Endodermal cell (in vitro differentiated cells): ENCODE measurements around the gene DYDC1. TPM values are rescaled to one million over a fixed set of nuclear protein-coding genes. Genes with fewer than 3 reads are reported as not detected.

Experiments
- DNase-seq: peaks from one replicate; pipeline ENCODE4 v3.0.0-alpha.2; 2017
- H3K27ac ChIP-seq: 2 replicates; pipeline ENCODE4 v1.5.1; 2013; ENCODE audit warnings: mild to moderate bottlenecking, low read depth, low read length, moderate library complexity
- H3K27me3 ChIP-seq: 2 replicates; pipeline ENCODE4 v1.6.1; 2013; ENCODE audit warnings: mild to moderate bottlenecking, low read length, moderate library complexity; ENCODE audit not compliant: insufficient read depth, control insufficient read depth, poor library complexity, severe bottlenecking
- H3K36me3 ChIP-seq: 2 replicates; pipeline ENCODE4 v1.7.0; 2013; ENCODE audit warnings: mild to moderate bottlenecking, low read length, moderate library complexity; ENCODE audit not compliant: control insufficient read depth, insufficient read depth
- H3K4me1 ChIP-seq: one replicate; pipeline ENCODE4 v1.7.0; 2013; ENCODE audit warnings: low read length; ENCODE audit not compliant: control insufficient read depth, insufficient read depth
- H3K4me3 ChIP-seq: 2 replicates; pipeline ENCODE4 v1.5.1; 2013; ENCODE audit warnings: mild to moderate bottlenecking, low read length, moderate library complexity
- H3K9ac ChIP-seq: 2 replicates; pipeline ENCODE4 v1.6.1; 2013; ENCODE audit warnings: mild to moderate bottlenecking, low read length, moderate library complexity; ENCODE audit not compliant: poor library complexity, severe bottlenecking; ENCODE audit errors: extremely low read depth
- H3K9me3 ChIP-seq: 2 replicates; pipeline ENCODE4 v1.6.1; 2013; ENCODE audit warnings: mild to moderate bottlenecking, low read length, moderate library complexity; ENCODE audit not compliant: control insufficient read depth
- H3K27ac Mint-ChIP-seq: 2 replicates; pipeline ENCODE4 v1.8.0; 2020; ENCODE audit warnings: mixed read lengths
- H3K27me3 Mint-ChIP-seq: 2 replicates; pipeline ENCODE4 v1.8.0; 2021; ENCODE audit warnings: mild to moderate bottlenecking, mixed read lengths; ENCODE audit not compliant: insufficient read depth
- H3K36me3 Mint-ChIP-seq: 2 replicates; pipeline ENCODE4 v1.8.0; 2020; ENCODE audit warnings: low read depth, mixed read lengths
- H3K4me1 Mint-ChIP-seq: 2 replicates; pipeline ENCODE4 v1.8.0; 2020; ENCODE audit warnings: mixed read lengths
- H3K4me3 Mint-ChIP-seq: 2 replicates; pipeline ENCODE4 v1.8.0; 2020; ENCODE audit warnings: mild to moderate bottlenecking, moderate library complexity, mixed read lengths
- H3K9me3 Mint-ChIP-seq: 2 replicates; pipeline ENCODE4 v1.8.0; 2020; ENCODE audit warnings: mild to moderate bottlenecking, mixed read lengths
- WGBS, 2 experiments: methylation state at CpG; one replicate each; pipeline versions ENCODE4 v1.1.5 to v1.1.7; 2013; ENCODE audit warnings: missing lambda C conversion rate in 2 of 2, mixed read lengths in 1 of 2; ENCODE audit not compliant: insufficient coverage in 1 of 2, insufficient read length in 1 of 2; 5-methylcytosine and 5-hydroxymethylcytosine counted together
- total RNA-seq, 2 donors: library from RNA; stranded (reverse); fragmentation: NEBNext Ultra II Directional in 1 of 2; extraction: Animal tissue kit (Norgen Biotek cat#: 25700) in 1 of 2; gene quantifications; 2 replicates in 1 of 2; 3 replicates in 1 of 2; pipeline ENCODE4 v1.2.1, GENCODE V29; 2021
- TF ChIP-seq, protein P1 (sequence below): fragments of 200-600 bp; sonication (generic); conservative IDR thresholded peaks from 2 replicates; pipeline ENCODE4 v1.5.0; 2021; ENCODE audit warnings: antibody characterized with exemption, mild to moderate bottlenecking

Gene DYDC1
- total RNA-seq, 2 donors from 2014 or later = 0.55 to 1.3 TPM

DNA sequence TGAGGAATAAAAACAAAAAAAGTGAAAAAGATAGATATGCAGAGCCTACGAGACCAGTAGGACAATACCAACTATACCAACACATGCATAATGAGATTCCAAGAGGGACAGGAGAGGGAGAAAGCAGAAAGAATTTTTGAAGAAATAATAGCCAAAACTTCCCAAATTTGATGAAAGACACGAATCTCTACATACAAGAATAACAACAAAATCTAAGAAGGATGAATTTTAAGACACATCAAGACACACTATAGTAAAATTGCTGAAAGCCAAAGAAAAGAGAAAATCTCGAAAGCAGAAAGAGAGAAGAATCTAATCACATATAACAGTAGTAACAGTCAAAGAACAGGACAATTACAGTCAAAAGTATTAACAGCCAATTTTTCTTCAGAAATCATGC, 59.6 kb downstream of the DYDC1 start:
- Histone ChIP-seq H3K4me1 (no peaks in the 10 kb centered on the region), H3K9ac (no peak overlapping the region), H3K27ac (no peak overlapping the region), H3K27me3 (no peaks in the 10 kb centered on the region), H3K36me3 (no peaks in the 10 kb centered on the region), H3K9me3 (peaks cover 14% of the 10 kb centered on the region), H3K4me3 (no peak overlapping the region)
- TF ChIP-seq, protein P1, sequence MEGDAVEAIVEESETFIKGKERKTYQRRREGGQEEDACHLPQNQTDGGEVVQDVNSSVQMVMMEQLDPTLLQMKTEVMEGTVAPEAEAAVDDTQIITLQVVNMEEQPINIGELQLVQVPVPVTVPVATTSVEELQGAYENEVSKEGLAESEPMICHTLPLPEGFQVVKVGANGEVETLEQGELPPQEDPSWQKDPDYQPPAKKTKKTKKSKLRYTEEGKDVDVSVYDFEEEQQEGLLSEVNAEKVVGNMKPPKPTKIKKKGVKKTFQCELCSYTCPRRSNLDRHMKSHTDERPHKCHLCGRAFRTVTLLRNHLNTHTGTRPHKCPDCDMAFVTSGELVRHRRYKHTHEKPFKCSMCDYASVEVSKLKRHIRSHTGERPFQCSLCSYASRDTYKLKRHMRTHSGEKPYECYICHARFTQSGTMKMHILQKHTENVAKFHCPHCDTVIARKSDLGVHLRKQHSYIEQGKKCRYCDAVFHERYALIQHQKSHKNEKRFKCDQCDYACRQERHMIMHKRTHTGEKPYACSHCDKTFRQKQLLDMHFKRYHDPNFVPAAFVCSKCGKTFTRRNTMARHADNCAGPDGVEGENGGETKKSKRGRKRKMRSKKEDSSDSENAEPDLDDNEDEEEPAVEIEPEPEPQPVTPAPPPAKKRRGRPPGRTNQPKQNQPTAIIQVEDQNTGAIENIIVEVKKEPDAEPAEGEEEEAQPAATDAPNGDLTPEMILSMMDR = no peak
- H3K9me3 Mint-ChIP-seq = peaks cover 4% of the 10 kb centered on the region
- H3K4me3 Mint-ChIP-seq = no peak overlapping the region
- peaks cover 4% of the 10 kb centered on the region for H3K27me3 Mint-ChIP-seq
- no peaks in the 10 kb centered on the region for H3K36me3 Mint-ChIP-seq
- 100% methylated on average over 1 of the region's 3 CpGs; no CpG with 5 or more reads in 1 of the 2 experiments for WGBS, 2 experiments
- no peak overlapping the region for H3K27ac Mint-ChIP-seq
- no peak for DNase-seq
- no peaks in the 10 kb centered on the region for H3K4me1 Mint-ChIP-seq

DNA sequence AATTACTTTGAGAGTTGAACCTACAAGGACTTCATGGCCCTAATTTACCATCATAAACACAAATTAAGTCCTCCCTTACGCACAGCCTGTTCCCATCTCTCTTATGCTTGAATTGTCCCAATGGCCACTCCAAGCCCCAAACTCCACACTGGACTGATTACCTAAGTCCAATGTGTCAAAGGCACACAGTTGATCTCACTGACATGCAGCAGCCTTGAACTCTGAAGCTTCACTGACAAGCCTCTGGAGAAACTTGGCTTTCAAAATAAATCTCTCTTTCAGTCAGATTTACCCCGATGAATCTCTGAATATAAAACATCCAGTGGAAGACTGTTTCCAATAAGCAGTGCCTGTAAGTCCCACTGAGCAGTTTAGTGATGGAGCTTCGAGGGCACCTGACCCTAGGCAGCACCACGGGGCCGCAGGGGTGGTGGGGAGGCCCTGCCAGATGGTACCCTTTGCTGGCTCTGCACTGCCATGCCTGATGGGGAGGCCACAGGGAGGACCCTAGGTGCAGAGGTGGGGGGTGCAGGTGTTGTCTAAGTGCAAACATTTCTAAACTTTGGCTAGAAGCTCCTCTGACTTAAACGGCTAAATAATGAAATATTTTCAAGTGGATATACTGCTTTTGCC, 63.8 kb downstream of the DYDC1 start:
- no peak overlapping the region for H3K27ac Mint-ChIP-seq
- no peaks in the 10 kb centered on the region for H3K36me3 ChIP-seq
- H3K4me1 Mint-ChIP-seq = peaks cover 6% of the 10 kb centered on the region
- H3K9me3 ChIP-seq = peaks cover 6% of the 10 kb centered on the region
- 90 to 95% methylated on average over 3 to 5 of the region's 6 CpGs for WGBS, 2 experiments
- TF ChIP-seq, protein P1 = no peak
- H3K4me3 Mint-ChIP-seq = no peak overlapping the region
- H3K9me3 Mint-ChIP-seq = peaks cover 4% of the 10 kb centered on the region
- H3K27me3 ChIP-seq = no peaks in the 10 kb centered on the region
- no peak overlapping the region for H3K9ac ChIP-seq
- H3K27ac ChIP-seq = no peak overlapping the region
- DNase-seq = no peak
- H3K36me3 Mint-ChIP-seq = no peaks in the 10 kb centered on the region
- H3K4me3 ChIP-seq = no peak overlapping the region
- peaks cover 13% of the 10 kb centered on the region for H3K27me3 Mint-ChIP-seq
- H3K4me1 ChIP-seq = no peaks in the 10 kb centered on the region

DNA sequence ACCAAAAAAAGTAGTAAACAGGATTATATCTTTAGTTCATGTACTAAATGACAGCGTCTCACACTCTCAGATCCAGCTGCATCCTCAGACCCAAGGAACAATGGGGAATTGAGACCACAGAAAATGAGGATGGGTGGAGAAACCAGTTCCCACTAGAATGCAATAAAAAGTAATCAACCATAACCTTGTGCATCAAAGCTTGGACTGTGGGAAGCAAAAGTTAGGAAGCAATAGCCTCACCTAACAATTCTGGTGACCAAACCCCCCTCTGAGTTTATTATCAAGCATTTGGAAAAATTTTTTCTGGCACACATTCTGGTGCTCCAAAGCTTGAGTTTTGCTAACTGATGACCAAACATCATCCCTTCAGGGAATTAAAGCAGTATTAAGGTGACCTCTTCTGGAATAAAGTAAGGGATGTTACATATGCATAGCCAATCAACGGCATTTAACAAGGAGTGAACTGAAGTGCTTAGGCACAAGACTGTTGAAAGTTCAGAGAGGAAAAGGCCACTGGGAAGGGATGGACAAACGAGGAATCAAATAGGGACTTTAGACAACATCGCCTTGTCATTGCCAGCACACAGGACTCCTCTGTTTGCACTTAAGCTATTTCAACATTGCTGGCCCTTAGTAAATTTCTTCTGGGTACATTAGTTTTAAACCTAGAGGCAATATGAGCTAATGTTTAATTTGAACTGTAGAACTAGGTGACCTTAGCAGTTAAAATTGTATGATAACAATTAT, 65.9 kb downstream of the DYDC1 start:
- Mint-ChIP-seq H3K36me3 (no peaks in the 10 kb centered on the region), H3K27ac (no peak overlapping the region), H3K27me3 (peaks cover 13% of the 10 kb centered on the region), H3K9me3 (no peaks in the 10 kb centered on the region), H3K4me1 (peaks cover 20% of the 10 kb centered on the region), H3K4me3 (no peak overlapping the region)
- TF ChIP-seq, protein P1 = no peak
- no peak for DNase-seq
- Histone ChIP-seq H3K27me3 (no peaks in the 10 kb centered on the region), H3K4me3 (no peak overlapping the region), H3K27ac (no peak overlapping the region), H3K9ac (no peak overlapping the region), H3K4me1 (no peaks in the 10 kb centered on the region), H3K36me3 (no peaks in the 10 kb centered on the region), H3K9me3 (no peaks in the 10 kb centered on the region)
- 96 to 97% methylated on average over 4 of the region's 4 CpGs for WGBS, 2 experiments
